Prostate gland (tissue), 2 donors: ENCODE results near the gene ARHGAP36.

Experiments
- CTCF ChIP-seq, 4 experiments: fragments of 200-600 bp in 2 of 4; fragments of 450-650 bp in 2 of 4; sonication (generic) in 2 of 4; IDR thresholded peaks; 1 replicate in 3 of 4; 2 replicates in 1 of 4; pipeline ENCODE4 v1.5.1; 2016 to 2019; ENCODE audit warnings: antibody characterized with exemption in 4 of 4, mild to moderate bottlenecking in 2 of 4, moderate library complexity in 2 of 4
- POLR2A ChIP-seq: fragments of 450-650 bp; IDR thresholded peaks from one replicate; pipeline ENCODE4 v1.6.1; 2016; ENCODE audit warnings: antibody characterized with exemption, mild to moderate bottlenecking

GRCh38 chrX:131068945-131069719 lies 11.0 kb downstream of the ARHGAP36 start:
- TF ChIP-seq CTCF (IDR thresholded peaks at IDR 0.05) (no peak), POLR2A (no peak)
